OCI-LY3 (cell line): Measurements from ENCODE around the gene TNNC2.

Source experiments
- H2AFZ ChIP-seq: fragments of 200-600, 300-600 bp; shearing (Covaris generic); 2 replicates; pipeline ENCODE4 v1.6.0; 2014; ENCODE audit warnings: antibody characterized with exemption, low read depth, low read length
- H3K27ac ChIP-seq: fragments of 200-600, 300-600 bp; sonication (generic); 2 replicates; pipeline ENCODE4 v1.5.1; 2014; ENCODE audit warnings: mild to moderate bottlenecking, low read length, moderate library complexity, mixed read lengths
- H3K27me3 ChIP-seq: fragments of 200-600, 300-600 bp; sonication (generic); 2 replicates; pipeline ENCODE4 v1.6.1; 2014; ENCODE audit warnings: low read depth, low read length, mixed read lengths
- H3K36me3 ChIP-seq: fragments of 200-600, 300-600 bp; sonication (generic); replicated peaks from 2 replicates; pipeline ENCODE3; 2014; ENCODE audit warnings: low read depth, low read length, mixed read lengths
- H3K4me1 ChIP-seq: fragments of 300-600, 200-600 bp; sonication (generic); 2 replicates; pipeline ENCODE4 v1.6.1; 2014; ENCODE audit warnings: low read length, mixed read lengths
- H3K4me2 ChIP-seq: fragments of 200-600, 300-600 bp; sonication (generic); 2 replicates; pipeline ENCODE4 v1.6.1; 2014; ENCODE audit warnings: low read length, mixed read lengths
- H3K4me3 ChIP-seq: fragments of 300-600, 200-600 bp; sonication (generic); 2 replicates; pipeline ENCODE4 v1.5.1; 2014; ENCODE audit warnings: antibody characterized with exemption, mild to moderate bottlenecking, low read length, moderate library complexity
- H3K79me2 ChIP-seq: fragments of 300-600, 200-600 bp; shearing (Covaris generic); 2 replicates; pipeline ENCODE4 v1.6.1; 2014; ENCODE audit warnings: mild to moderate bottlenecking, low read length, mixed read lengths
- H3K9ac ChIP-seq: fragments of 300-600, 200-600 bp; shearing (Covaris generic); 2 replicates; pipeline ENCODE4 v1.6.0; 2014; ENCODE audit warnings: mild to moderate bottlenecking, low read length, moderate library complexity
- H3K9me3 ChIP-seq: fragments of 200-600, 300-600 bp; shearing (Covaris generic); 2 replicates; pipeline ENCODE4 v1.6.1; 2014; ENCODE audit warnings: low read length, mixed read lengths; ENCODE audit not compliant: insufficient read depth
- H4K20me1 ChIP-seq: fragments of 200-600, 300-600 bp; sonication (generic); 2 replicates; pipeline ENCODE4 v1.6.1; 2016; ENCODE audit warnings: low read length, mixed read lengths; ENCODE audit not compliant: insufficient read depth
- EZH2phosphoT487 ChIP-seq: fragments of 200-600 bp; shearing (Covaris generic); IDR thresholded peaks from 2 replicates; pipeline ENCODE4 v1.6.1; 2018; ENCODE audit warnings: antibody characterized with exemption, mixed run types, low read depth
- TF ChIP-seq, protein P1 (sequence below): fragments of 200-600, 300-600 bp; sonication (generic); IDR thresholded peaks from 2 replicates; pipeline ENCODE4 v1.5.1; 2014; ENCODE audit warnings: antibody characterized with exemption, low read length, low read depth

The TNNC2 gene

DNA sequence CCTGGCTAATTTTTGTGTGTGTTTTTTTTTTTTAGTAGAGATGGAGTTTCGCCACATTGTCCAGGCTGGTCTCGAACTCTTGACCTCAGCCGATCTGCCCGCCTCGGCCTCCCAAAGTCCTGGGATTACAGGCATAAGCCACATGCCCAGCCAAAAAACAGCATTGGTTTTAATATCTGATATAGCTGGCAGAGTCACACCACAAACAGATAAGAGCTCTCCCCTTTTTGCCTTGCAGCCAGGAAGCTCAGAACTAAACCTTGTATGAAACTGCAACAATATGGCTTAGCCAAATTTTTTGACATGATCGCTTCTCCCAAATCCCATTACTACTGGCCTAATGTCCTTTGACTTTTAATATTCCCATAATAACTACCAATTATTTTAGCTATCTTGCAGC, 25.2 kb upstream of the TNNC2 start:
- Histone ChIP-seq H3K4me3 (no peak overlapping the region), H4K20me1 (no peaks in the 10 kb centered on the region), H3K27ac (no peak overlapping the region), H3K4me1 (peaks cover 7% of the 10 kb centered on the region), H3K4me2 (no peak overlapping the region), H3K36me3 (peaks cover 7% of the 10 kb centered on the region), H2AFZ (no peak overlapping the region), H3K9ac (no peak overlapping the region), H3K79me2 (peaks cover 14% of the 10 kb centered on the region), H3K9me3 (no peaks in the 10 kb centered on the region), H3K27me3 (no peaks in the 10 kb centered on the region)
- TF ChIP-seq EZH2phosphoT487 = no peak
- TF ChIP-seq, protein P1, sequence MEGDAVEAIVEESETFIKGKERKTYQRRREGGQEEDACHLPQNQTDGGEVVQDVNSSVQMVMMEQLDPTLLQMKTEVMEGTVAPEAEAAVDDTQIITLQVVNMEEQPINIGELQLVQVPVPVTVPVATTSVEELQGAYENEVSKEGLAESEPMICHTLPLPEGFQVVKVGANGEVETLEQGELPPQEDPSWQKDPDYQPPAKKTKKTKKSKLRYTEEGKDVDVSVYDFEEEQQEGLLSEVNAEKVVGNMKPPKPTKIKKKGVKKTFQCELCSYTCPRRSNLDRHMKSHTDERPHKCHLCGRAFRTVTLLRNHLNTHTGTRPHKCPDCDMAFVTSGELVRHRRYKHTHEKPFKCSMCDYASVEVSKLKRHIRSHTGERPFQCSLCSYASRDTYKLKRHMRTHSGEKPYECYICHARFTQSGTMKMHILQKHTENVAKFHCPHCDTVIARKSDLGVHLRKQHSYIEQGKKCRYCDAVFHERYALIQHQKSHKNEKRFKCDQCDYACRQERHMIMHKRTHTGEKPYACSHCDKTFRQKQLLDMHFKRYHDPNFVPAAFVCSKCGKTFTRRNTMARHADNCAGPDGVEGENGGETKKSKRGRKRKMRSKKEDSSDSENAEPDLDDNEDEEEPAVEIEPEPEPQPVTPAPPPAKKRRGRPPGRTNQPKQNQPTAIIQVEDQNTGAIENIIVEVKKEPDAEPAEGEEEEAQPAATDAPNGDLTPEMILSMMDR = no peak

DNA sequence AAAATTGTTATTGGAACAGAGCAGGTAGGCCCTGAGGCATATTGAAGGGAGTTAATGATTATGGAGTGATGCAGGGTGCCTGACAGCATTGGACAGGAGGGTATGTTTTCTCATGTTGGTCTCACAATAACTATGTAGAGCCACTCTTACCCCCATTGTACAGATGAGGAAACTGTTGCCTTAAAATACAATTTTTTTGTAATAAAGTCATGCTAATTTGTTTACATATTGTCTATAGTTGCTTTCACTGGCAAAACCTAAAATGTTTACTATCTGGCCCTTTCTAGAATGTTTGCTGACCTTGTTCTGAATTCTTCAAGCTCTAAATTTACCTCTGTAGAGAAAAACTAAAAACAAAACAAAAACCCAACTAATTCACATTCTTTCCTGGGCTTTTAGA, 24.4 kb upstream of the TNNC2 start:
- Histone ChIP-seq H3K79me2 (peaks cover 8% of the 10 kb centered on the region), H3K9me3 (no peaks in the 10 kb centered on the region), H4K20me1 (no peaks in the 10 kb centered on the region), H3K27me3 (no peaks in the 10 kb centered on the region), H2AFZ (no peak overlapping the region), H3K36me3 (peaks cover 7% of the 10 kb centered on the region), H3K4me1 (peaks cover 6% of the 10 kb centered on the region), H3K27ac (no peak overlapping the region), H3K4me3 (no peak overlapping the region), H3K9ac (no peak overlapping the region), H3K4me2 (no peak overlapping the region)
- TF ChIP-seq EZH2phosphoT487 = no peak
- TF ChIP-seq, protein P1 = no peak

DNA sequence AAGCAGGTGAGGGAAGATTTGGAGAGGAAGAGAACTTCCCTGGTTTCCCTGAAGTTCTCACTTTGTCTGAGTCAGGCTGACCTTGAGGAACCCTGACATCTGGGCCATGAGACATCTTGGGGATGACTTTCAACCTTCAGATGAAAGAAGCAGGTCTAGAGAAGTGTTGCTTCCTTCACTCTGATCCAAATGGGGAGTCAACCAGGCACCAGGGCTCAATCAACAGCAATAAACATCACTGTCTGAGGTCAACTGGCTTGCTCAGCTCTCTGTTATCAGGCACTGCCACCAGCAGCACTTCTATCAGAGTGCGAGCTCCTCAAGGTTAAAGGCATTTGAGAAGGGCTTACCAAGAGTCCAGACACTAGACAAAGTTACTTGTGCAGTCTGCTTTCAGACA, 23.8 kb upstream of the TNNC2 start:
- peaks cover 7% of the 10 kb centered on the region for H3K36me3 ChIP-seq
- no peaks in the 10 kb centered on the region for H3K4me1 ChIP-seq
- TF ChIP-seq, protein P1 = no peak
- TF ChIP-seq EZH2phosphoT487 = no peak
- no peak overlapping the region for H2AFZ ChIP-seq
- H3K79me2 ChIP-seq = peaks cover 2% of the 10 kb centered on the region; the same call in 1 of the 2 replicates
- H3K4me2 ChIP-seq = no peak overlapping the region
- H3K27me3 ChIP-seq = no peaks in the 10 kb centered on the region
- H3K4me3 ChIP-seq = no peak overlapping the region
- H4K20me1 ChIP-seq = no peaks in the 10 kb centered on the region
- no peaks in the 10 kb centered on the region for H3K9me3 ChIP-seq
- H3K27ac ChIP-seq = no peak overlapping the region
- no peak overlapping the region for H3K9ac ChIP-seq

DNA sequence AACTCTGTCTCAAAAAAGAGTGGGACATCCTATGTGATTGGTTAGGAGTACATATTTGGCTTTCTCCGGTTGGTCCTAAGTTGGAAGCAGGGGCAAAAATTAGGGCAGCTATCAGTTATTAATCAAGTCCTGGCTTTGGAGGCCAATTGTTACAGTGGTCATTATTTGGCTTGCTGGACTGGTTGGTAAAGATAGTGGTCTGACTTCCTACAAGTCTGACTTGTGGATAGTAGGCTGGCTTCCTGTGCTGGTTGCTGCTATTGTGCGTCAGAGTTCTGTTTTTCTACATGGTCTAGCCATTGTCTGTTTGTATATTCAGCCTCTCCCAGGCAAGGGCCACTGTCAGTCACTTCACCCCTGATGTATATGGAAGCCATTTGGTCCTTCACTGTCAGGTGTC, 23.1 kb upstream of the TNNC2 start:
- Histone ChIP-seq H4K20me1 (no peaks in the 10 kb centered on the region), H3K36me3 (peaks cover 9% of the 10 kb centered on the region), H3K4me3 (no peak overlapping the region), H3K4me2 (no peak overlapping the region), H3K4me1 (no peaks in the 10 kb centered on the region), H3K9me3 (no peaks in the 10 kb centered on the region), H3K79me2 (no peaks in the 10 kb centered on the region), H2AFZ (no peak overlapping the region), H3K27me3 (no peaks in the 10 kb centered on the region), H3K9ac (no peak overlapping the region), H3K27ac (no peak overlapping the region)
- TF ChIP-seq, protein P1 = no peak
- no peak for TF ChIP-seq EZH2phosphoT487
